H1 (cell line): ENCODE results near the gene LYZL4. TPM values are rescaled to one million over a fixed set of nuclear protein-coding genes. Genes with fewer than 3 reads are reported as not detected.

Experiments used
- POU5F1 ChIP-seq: IDR thresholded peaks from 2 replicates; pipeline ENCODE4 v1.6.1; 2011; ENCODE audit warnings: low read depth, mild to moderate bottlenecking, low read length, moderate library complexity
- TEAD4 ChIP-seq: IDR thresholded peaks from 2 replicates; pipeline ENCODE4 v1.6.1; 2012; ENCODE audit warnings: low read depth, low read length, inconsistent platforms, mixed read lengths
- polyA plus RNA-seq, 7 experiments: library from polyadenylated mRNA; depleted of rRNA in 3 of 7; stranded (reverse) in 5 of 7; unstranded in 2 of 7; fragments of >200 nt in 5 of 7; fragments of 200-250 nt in 2 of 7; gene quantifications; 1 replicate in 5 of 7; 2 replicates in 1 of 7; 4 replicates in 1 of 7; pipeline versions ENCODE4 v1.2.1 to v1.2.3, GENCODE V29; 2011 to 2013; ENCODE audit warnings: missing spikeins in 2 of 7, mixed read lengths in 2 of 7
- total RNA-seq: library from RNA; stranded (reverse); fragmentation: NEBNext Ultra II Directional; extraction: Animal tissue kit (Norgen Biotek cat#: 25700); gene quantifications from 2 replicates; pipeline ENCODE4 v1.2.1, GENCODE V29; 2021

Gene LYZL4
- total and polyA plus RNA-seq, 2 of the 8 experiments (the other 6 are each of a cell fraction or from before 2014, with no cell fraction given), result not detected

DNA sequence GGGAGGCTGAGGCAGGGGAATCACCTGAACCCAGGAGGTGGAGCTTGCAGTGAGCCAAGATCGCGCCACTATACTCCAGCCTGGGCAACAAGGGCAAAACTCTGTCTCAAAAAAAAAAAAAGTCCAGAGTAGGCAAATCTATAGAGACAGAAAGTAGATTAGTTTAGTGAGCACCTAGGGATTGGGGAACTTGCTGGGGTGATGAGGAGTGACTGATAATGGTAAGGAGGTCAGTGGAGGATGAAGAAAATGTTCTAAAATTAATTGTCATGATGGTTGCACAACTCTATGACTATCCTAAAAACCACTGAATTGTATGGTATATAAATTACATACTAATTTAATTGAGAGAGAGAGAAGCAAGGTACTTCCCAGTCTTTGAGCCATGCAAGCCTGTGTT is 27.8 kb upstream of the LYZL4 start (continued):
- TF ChIP-seq POU5F1 (no peak), TEAD4 (no peak)
- TF ChIP-seq, all 59 proteins: peak for 0
